GM19467 (cell line): Measurements from ENCODE around the gene RPL34.

ENCODE experiments used
- ATAC-seq: cut with Tn5 transposase; IDR thresholded peaks from one replicate; pipeline ENCODE4 v1.9.1; 2021; ENCODE audit warnings: mild to moderate bottlenecking, moderate library complexity; ENCODE audit not compliant: unreplicated experiment

The RPL34 gene

GRCh38 chr4:108622828-108623227, 2.5 kb downstream of the RPL34 start:
- ATAC-seq: no peak

GRCh38 chr4:108624263-108625056, 4.1 kb downstream of the RPL34 start:
- no peak for ATAC-seq

- ATAC-seq: no peak
Measured at GRCh38 chr4:108626056-108626455, 5.7 kb downstream of the RPL34 start.

GRCh38 chr4:108628411-108628810, 8.0 kb downstream of the RPL34 start:
- ATAC-seq: no peak

GRCh38 chr4:108635070-108635655, 14.8 kb downstream of the RPL34 start:
- no peak for ATAC-seq

- ATAC-seq: no peak
Measured at GRCh38 chr4:108636246-108636645, 15.9 kb downstream of the RPL34 start.

- ATAC-seq: no peak
Measured at GRCh38 chr4:108637856-108638255, 17.5 kb downstream of the RPL34 start.

- ATAC-seq: no peak
Measured at GRCh38 chr4:108644237-108644636, 23.9 kb downstream of the RPL34 start.

GRCh38 chr4:108646706-108647105, 26.3 kb downstream of the RPL34 start:
- ATAC-seq: no peak

GRCh38 chr4:108649863-108650211, 29.5 kb downstream of the RPL34 start:
- peak; percentile 14 for ATAC-seq

- peak; percentile 92 for ATAC-seq
Measured at GRCh38 chr4:108650212-108651013, 30.0 kb downstream of the RPL34 start, which contains the start of gene OSTC. TSS of gene OSTC (plus strand) at chr4:108650599. CDS start at chr4:108650656, 57 bp downstream.

GRCh38 chr4:108651014-108651791, 30.8 kb downstream of the RPL34 start:
- no peak for ATAC-seq

GRCh38 chr4:108662629-108663028, 42.3 kb downstream of the RPL34 start:
- ATAC-seq: no peak

GRCh38 chr4:108674356-108674977, 54.1 kb downstream of the RPL34 start:
- no peak for ATAC-seq
